IPS-18a (cell line): Measurements from ENCODE around the gene PITX2.
"Not testable (repeated sequence)": the region's sequence is repeated elsewhere in the genome, so short reads cannot be mapped to it uniquely, and the experiment has no call there.

Source experiments
- H3K27ac ChIP-seq: one replicate; pipeline ENCODE4 v1.5.1; 2013; ENCODE audit warnings: low read length
- H3K27me3 ChIP-seq: one replicate; pipeline ENCODE4 v1.6.1; 2013; ENCODE audit warnings: mild to moderate bottlenecking, low read length; ENCODE audit not compliant: control insufficient read depth, insufficient read depth
- H3K36me3 ChIP-seq: one replicate; pipeline ENCODE4 v1.6.1; 2013; ENCODE audit warnings: low read depth, low read length; ENCODE audit not compliant: control insufficient read depth
- H3K4me1 ChIP-seq: one replicate; pipeline ENCODE4 v1.6.1; 2013; ENCODE audit warnings: low read depth, low read length; ENCODE audit not compliant: control insufficient read depth
- H3K4me3 ChIP-seq: one replicate; pipeline ENCODE4 v1.5.1; 2013; ENCODE audit warnings: low read length
- H3K9ac ChIP-seq: one replicate; pipeline ENCODE4 v1.6.1; 2013; ENCODE audit warnings: mild to moderate bottlenecking, low read length, moderate library complexity
- H3K9me3 ChIP-seq: one replicate; pipeline ENCODE4 v1.6.1; 2013; ENCODE audit warnings: low read depth, low read length; ENCODE audit not compliant: control insufficient read depth

The PITX2 gene

GRCh38 chr4:110589297-110589696 is 33.6 kb downstream of the PITX2 start:
- H3K36me3 ChIP-seq, result no peaks in the 10 kb centered on the region
- H3K4me3 ChIP-seq, result no peak overlapping the region
- no peaks in the 10 kb centered on the region for H3K27me3 ChIP-seq
- H3K4me1 ChIP-seq, result no peaks in the 10 kb centered on the region
- H3K9me3 ChIP-seq, result no peaks in the 10 kb centered on the region
- H3K27ac ChIP-seq, result no peak overlapping the region
- H3K9ac ChIP-seq, result no peak overlapping the region

GRCh38 chr4:110587666-110588285 is 35.1 kb downstream of the PITX2 start:
- Histone ChIP-seq H3K4me1 (no peaks in the 10 kb centered on the region), H3K27ac (no peak overlapping the region), H3K27me3 (no peaks in the 10 kb centered on the region), H3K9ac (no peak overlapping the region), H3K9me3 (no peaks in the 10 kb centered on the region), H3K36me3 (no peaks in the 10 kb centered on the region), H3K4me3 (no peak overlapping the region)

GRCh38 chr4:110586131-110586850 is 36.6 kb downstream of the PITX2 start:
- Histone ChIP-seq H3K9me3 (no peaks in the 10 kb centered on the region), H3K27ac (no peak overlapping the region)

GRCh38 chr4:110576696-110577095 is 46.2 kb downstream of the PITX2 start:
- not testable (repeated sequence) for H3K36me3 ChIP-seq, H3K4me1 ChIP-seq, H3K9ac ChIP-seq, H3K4me3 ChIP-seq, H3K27ac ChIP-seq, H3K27me3 ChIP-seq, H3K9me3 ChIP-seq

More at GRCh38 chr4:110586131-110586850, 36.6 kb downstream of the PITX2 start:
- H3K9ac ChIP-seq, result no peak overlapping the region
- H3K4me1 ChIP-seq, result no peaks in the 10 kb centered on the region
- H3K36me3 ChIP-seq, result no peaks in the 10 kb centered on the region
- H3K4me3 ChIP-seq, result no peak overlapping the region
- no peaks in the 10 kb centered on the region for H3K27me3 ChIP-seq
